ENCODE data around the gene ARMC8.

ARMC8 gene

DNA sequence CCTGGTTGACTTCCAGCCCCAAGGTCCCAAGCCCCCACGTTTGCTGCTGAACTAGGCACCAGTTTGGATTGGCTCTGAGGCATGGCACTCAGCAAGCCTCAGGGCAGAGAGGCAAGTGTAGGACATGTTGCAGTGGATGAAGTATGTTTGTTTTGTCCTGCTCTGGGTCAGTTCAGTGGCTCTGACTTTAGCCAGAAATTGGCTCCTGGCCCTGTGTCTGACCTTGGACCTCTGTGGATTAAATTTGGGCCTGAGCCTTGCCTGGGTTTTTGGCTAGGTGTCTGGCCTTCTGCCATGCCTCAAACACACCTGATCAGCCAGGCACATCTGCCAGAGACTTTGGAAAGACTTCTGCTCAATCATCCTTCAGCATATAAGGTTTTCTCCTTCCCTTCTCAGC lies 157.7 kb downstream of the ARMC8 start:
- Histone ChIP-seq H3K27ac (replicated peaks) (no peak overlapping the region), H3K4me3 (replicated peaks; ENCODE audit: insufficient read depth, low read length) (no peak overlapping the region), H3K27me3 (ENCODE audit: insufficient read depth, poor library complexity, severe bottlenecking) (peaks cover 25% of the 10 kb centered on the region)
- no peak for DNase-seq (ENCODE audit: low read depth in 1 of 2, low spot score in 1 of 2)
- TF ChIP-seq, protein P1, sequence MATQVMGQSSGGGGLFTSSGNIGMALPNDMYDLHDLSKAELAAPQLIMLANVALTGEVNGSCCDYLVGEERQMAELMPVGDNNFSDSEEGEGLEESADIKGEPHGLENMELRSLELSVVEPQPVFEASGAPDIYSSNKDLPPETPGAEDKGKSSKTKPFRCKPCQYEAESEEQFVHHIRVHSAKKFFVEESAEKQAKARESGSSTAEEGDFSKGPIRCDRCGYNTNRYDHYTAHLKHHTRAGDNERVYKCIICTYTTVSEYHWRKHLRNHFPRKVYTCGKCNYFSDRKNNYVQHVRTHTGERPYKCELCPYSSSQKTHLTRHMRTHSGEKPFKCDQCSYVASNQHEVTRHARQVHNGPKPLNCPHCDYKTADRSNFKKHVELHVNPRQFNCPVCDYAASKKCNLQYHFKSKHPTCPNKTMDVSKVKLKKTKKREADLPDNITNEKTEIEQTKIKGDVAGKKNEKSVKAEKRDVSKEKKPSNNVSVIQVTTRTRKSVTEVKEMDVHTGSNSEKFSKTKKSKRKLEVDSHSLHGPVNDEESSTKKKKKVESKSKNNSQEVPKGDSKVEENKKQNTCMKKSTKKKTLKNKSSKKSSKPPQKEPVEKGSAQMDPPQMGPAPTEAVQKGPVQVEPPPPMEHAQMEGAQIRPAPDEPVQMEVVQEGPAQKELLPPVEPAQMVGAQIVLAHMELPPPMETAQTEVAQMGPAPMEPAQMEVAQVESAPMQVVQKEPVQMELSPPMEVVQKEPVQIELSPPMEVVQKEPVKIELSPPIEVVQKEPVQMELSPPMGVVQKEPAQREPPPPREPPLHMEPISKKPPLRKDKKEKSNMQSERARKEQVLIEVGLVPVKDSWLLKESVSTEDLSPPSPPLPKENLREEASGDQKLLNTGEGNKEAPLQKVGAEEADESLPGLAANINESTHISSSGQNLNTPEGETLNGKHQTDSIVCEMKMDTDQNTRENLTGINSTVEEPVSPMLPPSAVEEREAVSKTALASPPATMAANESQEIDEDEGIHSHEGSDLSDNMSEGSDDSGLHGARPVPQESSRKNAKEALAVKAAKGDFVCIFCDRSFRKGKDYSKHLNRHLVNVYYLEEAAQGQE (IDR thresholded peaks at IDR 0.05; ENCODE audit: insufficient replicate concordance, low read depth) = no peak
- TF ChIP-seq SPI1 (IDR thresholded peaks at IDR 0.05; ENCODE audit: borderline replicate concordance, low read depth) (no peak), POLR2AphosphoS5 (IDR thresholded peaks at IDR 0.05; ENCODE audit: low read depth) (no peak), GABPA (IDR thresholded peaks at IDR 0.05; ENCODE audit: low read depth) (no peak)
- TF ChIP-seq, protein P2, sequence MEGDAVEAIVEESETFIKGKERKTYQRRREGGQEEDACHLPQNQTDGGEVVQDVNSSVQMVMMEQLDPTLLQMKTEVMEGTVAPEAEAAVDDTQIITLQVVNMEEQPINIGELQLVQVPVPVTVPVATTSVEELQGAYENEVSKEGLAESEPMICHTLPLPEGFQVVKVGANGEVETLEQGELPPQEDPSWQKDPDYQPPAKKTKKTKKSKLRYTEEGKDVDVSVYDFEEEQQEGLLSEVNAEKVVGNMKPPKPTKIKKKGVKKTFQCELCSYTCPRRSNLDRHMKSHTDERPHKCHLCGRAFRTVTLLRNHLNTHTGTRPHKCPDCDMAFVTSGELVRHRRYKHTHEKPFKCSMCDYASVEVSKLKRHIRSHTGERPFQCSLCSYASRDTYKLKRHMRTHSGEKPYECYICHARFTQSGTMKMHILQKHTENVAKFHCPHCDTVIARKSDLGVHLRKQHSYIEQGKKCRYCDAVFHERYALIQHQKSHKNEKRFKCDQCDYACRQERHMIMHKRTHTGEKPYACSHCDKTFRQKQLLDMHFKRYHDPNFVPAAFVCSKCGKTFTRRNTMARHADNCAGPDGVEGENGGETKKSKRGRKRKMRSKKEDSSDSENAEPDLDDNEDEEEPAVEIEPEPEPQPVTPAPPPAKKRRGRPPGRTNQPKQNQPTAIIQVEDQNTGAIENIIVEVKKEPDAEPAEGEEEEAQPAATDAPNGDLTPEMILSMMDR (IDR thresholded peaks at IDR 0.05; ENCODE audit: insufficient read depth, low read length) = no peak

Data from HL-60 (cell line).